Right lobe of liver (tissue), 4 donors: Measurements from ENCODE around the gene ZCCHC14.

Experiments
- POLR2A ChIP-seq: fragments of 450-650 bp; IDR thresholded peaks from one replicate; pipeline ENCODE4 v1.6.1; 2017; ENCODE audit warnings: antibody characterized with exemption, mild to moderate bottlenecking
- TF ChIP-seq, protein P1 (sequence below), 4 donors: fragments of 200-600 bp in 3 of 4; fragments of 450-650 bp in 1 of 4; IDR thresholded peaks; one replicate each; pipeline versions ENCODE4 v1.5.1 to v1.8.0; 2016 to 2022; ENCODE audit warnings: antibody characterized with exemption in 4 of 4, mild to moderate bottlenecking in 2 of 4
- donor health status: DM: no; HTN: no; CAD: no.
- donor health status: DM: no; HTN: no; CAD: no.
- donor health status: DM: no; HTN: yes; CAD: no.

DNA sequence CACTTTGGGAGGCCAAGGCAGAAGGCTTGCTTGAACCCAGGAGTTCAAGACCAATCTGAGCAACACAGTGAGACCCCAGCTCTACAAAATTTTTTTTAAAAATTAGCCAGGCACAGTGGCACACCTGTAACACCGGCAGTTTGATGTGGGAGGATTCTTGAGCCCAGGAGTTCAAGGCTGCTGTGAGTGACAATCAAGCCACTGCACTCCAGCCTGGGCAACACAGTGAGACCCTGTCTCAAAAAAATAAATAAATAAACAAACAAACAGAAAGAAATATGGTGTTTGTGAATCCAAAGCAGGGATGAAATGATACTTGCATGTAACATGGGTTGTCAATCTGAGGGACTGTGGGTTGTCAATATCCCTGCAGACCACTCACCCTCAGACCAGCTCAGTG, 125.9 kb downstream of the ZCCHC14 start:
- TF ChIP-seq, protein P1, sequence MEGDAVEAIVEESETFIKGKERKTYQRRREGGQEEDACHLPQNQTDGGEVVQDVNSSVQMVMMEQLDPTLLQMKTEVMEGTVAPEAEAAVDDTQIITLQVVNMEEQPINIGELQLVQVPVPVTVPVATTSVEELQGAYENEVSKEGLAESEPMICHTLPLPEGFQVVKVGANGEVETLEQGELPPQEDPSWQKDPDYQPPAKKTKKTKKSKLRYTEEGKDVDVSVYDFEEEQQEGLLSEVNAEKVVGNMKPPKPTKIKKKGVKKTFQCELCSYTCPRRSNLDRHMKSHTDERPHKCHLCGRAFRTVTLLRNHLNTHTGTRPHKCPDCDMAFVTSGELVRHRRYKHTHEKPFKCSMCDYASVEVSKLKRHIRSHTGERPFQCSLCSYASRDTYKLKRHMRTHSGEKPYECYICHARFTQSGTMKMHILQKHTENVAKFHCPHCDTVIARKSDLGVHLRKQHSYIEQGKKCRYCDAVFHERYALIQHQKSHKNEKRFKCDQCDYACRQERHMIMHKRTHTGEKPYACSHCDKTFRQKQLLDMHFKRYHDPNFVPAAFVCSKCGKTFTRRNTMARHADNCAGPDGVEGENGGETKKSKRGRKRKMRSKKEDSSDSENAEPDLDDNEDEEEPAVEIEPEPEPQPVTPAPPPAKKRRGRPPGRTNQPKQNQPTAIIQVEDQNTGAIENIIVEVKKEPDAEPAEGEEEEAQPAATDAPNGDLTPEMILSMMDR (IDR thresholded peaks at IDR 0.05): no peak
- TF ChIP-seq POLR2A: no peak
